ENCODE results near the gene FOXQ1.

The FOXQ1 gene, protein sequence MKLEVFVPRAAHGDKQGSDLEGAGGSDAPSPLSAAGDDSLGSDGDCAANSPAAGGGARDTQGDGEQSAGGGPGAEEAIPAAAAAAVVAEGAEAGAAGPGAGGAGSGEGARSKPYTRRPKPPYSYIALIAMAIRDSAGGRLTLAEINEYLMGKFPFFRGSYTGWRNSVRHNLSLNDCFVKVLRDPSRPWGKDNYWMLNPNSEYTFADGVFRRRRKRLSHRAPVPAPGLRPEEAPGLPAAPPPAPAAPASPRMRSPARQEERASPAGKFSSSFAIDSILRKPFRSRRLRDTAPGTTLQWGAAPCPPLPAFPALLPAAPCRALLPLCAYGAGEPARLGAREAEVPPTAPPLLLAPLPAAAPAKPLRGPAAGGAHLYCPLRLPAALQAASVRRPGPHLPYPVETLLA

DNA sequence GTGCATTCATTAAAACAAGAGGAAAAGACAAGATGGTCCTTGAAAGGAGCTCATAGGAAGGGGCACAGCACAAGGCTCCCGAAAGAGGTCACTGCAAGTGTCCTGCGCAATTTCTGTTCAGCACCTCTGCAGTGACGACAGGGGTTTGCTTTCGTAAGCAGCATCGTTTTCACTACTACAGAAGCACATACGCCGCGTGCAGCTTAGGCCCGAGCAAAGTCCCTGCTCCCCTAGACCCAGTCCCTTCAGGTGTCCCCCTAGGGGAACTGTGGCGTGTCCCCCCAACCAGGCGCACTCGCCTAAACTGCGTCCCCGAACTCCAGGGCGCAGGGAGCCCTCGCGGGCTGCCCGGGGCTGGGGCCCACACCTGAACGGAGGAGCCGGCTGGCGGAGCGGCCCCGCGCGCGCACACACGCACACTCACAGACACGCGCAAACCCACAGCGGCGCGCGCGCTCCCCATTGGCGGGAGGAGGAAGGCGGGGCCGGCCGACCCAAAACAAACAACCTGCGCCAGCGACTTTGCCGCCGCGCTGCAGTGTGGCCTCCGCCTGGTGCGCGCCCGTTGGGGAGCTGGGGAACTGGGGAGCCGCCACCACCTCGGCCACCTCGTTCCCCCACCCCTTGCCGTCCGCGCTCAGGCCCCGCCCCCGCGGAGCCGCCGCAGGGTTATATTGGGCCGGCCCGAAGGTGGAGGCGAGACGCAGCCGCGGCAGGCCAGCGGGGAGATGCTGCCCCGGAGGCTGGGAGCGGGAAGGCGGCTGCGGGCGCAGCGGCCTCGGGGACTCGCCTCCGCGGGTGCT lies at the start of gene FOXQ1:
Gene FOXQ1, plus strand, starts transcription at position 699 of the 803 bp plus-strand sequence. CDS start 607 bp downstream, outside the sequence.
- no peak for DNase-seq

DNA sequence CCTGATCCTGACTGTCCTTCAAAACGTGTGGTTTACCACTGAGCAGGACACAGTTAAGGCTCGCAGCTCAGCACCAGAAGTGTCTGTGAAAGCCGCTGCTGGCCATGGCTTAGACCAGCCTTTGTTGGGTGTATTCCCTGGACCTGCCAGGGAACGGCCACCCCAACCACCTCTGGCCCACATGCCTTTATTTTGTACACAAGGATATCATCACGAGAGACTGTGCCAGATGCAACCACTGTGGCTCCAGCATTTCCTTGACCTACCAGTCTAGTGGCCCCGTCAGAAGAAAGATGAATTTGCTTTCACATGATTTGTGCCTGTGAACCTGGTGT lies 49.2 kb upstream of the FOXQ1 start:
- DNase-seq, result no peak

DNA sequence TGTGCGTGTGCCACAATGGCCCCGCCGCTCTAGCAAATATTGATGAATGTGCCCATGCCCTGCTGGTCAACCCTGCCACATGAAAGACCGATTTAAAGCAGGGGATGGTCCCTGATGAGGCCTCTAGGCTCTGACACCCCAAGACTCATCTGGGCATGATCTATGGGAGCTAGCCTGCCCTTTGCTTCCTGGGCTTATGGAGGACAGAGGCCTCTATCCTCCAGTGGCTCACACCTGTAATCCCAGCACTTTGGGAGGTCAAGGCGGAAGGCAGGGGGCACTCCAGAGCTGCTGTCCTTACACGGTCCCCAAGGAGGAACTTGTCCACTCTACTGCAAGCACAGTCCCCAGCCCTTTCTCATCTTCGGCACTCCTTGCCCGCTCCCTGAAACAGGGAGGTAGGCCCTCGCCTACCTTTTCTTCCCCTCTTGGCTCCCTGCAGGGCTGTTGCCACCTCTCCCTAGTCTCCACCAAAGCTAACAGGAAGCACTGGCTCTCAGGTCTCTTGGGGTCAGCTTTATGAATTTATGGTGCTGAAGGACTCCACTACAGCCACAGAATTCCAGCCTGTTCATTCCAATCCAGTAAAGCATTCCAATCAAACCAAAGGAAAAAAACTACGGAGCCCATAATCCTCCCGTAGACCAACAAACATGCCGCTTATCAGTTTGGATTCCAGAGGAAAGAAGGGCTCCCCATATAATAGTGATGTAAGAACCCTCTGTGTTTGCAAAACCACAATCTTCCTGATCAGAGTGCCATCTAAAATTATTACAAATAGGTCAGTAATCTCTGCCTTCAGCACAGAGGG lies 48.7 kb upstream of the FOXQ1 start:
- no peak for DNase-seq

DNA sequence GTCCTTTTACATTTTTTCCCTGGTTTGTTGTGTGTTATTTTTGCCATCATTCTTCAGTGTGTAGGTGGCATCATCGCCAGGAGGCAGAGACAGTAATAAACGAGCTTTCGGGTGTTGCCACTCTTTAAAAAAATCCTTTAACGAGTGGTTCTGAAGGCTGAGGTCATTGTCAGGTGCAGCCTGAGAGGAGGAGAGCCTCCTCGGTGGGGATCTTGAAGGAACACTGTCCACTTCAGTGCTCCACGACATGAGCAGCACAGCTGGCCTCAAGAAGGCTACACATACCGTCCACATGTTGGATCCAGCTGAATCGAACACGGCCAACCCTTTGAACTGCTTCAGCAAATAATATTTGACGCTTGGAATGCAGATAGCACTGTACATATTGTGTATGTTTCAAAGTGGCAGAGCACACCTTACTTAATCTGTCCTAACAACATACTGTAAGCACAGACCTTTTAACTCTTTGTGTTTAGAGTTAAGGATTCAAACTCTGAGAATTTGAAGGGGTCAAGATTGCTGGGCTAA lies 48.0 kb upstream of the FOXQ1 start:
- DNase-seq, result no peak

DNA sequence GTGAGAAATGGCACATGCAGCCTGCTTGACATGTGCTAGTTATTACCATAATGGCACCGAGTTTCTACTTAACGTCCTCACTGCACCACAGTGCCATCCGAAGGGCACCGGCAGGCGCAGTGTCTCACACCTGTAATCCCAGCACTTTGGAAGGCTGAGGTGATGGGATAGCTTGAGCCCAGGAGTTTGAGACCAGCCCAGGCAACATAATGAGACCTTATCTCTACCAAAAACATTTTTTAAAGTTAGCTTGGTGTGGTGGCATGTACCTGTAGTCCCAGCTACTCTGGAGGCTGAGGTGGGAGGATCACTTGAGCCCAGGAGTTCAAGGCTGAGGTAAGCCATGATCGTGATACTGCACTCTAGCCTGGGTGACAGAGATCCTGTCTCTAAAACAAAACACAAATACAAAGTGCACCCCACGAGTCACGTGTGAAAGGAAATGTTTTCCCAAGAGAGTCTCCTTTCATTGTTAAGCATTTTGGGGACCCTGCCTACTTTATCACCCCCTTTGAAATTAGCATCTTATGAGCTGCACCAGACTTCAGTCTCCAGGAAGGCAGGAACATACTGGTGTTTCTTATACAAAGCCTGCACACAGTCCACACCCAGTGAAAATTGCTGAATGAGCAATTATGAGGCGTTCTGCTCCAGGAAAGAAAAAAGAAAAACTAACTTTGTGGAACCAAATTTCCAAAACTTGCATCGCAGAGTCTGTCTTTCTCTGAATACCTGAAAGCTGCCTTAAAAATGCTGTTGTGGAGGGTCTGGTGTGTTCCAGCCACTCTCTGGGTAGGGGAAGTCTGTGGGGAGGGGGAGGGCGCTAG lies 47.1 kb upstream of the FOXQ1 start:
- DNase-seq, result no peak

DNA sequence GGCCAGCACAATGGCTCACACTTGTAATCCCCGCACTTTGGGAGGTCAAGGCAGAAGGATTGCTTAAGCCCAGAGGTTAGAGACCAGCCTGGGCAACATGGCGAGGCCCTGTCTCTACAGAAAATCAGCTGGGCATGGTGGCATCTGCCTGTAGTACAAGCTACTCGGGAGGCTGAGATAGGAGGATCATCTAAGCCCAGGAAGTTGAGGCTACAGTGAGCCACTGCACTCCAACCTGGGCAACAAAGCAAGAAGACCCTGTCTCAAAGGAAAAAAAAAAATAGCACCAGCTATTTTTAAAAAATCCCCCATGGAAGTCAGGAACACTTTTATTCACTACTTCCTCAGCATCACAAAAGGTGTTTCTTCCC lies 45.2 kb upstream of the FOXQ1 start:
- DNase-seq, result no peak

DNA sequence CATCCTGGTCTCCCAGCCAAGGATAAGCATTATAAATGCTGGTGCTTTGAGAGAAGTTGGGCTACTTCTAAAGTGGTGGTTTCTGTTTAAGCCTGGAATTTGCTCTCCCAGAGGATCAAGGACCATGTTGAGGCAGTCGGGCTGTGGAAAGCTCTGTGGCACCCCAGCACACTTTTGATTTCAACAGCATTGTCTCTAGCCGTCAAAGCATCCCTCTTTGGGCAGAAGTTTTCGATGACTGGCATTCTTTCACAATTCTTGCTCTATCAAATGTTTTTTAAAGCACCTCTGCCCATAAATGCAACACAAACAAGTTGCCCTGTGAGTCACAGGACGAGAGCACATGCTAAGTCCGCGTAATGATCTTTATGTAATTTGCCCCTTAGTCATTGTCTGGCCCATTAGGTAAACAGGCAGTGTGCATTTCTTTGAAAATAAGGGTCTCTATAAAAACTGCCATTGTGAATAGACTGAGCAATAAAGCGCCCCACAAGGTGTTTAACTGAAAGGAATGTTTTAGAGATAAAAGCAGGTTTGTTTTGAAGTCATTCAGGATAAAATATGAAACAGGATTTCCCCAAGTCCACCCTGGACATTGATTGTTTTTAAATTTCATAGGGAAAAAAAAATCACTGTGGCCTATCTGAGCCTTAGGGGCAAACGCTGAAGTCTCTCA lies 44.7 kb upstream of the FOXQ1 start:
- DNase-seq, result no peak

DNA sequence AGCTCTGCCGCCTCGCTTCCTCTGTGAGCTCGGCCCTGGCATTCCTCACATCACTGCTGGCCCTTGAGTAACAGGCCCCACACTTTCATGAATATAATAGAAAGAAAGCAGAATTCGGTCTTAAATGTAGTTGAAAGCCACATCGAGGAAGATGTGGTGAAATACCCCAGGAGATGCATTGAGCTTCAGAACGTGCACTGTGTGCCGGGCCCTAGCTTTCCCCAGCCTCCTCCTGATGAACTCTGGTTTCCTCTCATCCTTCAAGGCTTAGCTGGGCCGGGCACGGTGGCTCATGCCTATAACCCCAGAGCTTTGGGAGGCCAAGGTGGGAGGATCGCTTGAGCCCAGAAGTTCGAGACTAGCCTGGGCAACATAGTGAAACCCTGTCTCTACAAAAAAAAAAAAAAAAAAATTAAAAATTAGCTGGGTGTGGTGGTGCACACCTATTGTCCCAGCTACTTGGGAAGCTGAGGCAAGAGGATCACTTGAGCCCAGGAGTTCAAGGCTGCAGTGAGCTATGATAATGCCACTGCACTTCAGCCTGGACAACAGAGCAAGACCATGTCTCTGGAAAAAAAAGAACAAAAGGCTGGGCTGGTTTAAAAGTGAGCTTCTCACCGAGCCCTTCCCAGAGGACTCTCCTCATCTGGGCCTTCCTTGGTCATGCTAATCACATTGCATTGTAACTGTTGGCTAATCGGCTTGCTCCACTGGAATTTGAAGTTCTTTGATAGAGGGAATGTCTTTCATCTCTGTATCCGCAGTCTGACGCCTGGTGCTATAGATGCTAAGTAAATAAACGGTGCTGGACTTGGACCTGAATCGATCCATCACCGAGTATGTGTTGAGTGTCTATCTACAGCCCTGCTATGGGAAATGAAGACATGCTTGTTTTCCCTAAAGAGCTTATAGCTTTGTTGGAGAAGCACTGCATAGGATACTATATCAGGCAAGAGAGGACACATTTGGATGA lies 43.8 kb upstream of the FOXQ1 start:
- no peak for DNase-seq

DNA sequence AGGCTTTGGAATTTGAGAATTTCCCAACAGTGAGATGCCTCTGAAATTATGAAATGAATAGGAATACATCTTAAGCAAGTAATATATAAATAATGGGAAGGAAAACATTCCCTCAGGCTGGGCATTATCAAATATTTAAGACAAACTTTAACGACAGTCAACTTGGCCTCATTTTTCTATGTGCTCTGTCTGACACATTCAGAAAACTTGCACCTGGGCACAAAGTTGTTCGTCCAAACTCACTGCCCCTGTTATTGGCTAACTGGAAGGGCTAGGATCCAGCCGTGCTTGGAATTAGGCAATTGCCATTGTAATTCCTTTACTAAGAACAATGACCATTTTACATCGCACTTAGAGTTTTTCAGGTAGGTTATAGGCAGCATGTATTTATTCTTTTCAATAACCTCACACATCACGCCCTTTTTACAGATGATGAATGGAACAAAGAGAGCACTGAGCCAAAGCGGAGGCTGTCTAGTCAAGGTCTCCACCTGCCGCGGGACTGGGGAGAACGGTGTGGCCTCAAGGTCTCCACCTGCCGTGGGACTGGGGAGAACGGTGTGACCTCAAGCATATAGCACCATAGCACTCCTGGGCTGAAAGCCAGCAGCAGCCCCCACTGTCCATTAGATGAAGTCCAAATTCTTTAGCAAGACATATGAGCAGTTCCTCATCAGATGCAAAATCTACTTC lies 40.7 kb upstream of the FOXQ1 start:
- no peak for DNase-seq

DNA sequence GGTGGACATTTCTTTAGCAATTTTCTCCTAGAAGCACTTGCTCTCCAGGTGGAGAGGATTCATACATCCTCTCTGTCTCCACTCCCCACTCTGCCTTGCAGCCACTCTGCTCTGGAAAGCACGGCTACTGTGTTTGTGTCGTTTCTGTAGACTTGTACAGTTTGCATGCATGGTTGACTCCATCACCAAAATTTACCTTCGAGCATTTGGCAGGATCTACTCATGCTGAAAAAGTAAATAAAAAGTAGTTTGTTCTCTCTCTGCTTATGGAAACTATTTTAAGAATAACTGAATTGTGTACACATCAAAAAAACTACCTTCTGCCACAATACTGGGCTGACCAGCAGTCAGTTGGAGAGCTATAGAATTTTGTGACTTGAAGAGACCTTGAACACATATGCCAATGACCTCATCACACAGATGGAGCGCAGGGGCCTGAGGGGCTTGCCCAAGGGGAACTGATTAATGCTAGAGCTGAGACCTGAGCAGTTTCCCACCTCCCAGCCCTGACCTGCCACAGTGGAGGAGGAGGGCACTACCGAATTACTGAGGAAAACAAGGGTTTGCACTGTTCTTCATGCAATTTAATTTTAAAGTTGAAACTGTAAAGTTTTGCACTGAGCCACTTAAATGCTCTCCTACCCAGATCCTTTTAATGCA lies 33.7 kb upstream of the FOXQ1 start:
- DNase-seq, result no peak

DNA sequence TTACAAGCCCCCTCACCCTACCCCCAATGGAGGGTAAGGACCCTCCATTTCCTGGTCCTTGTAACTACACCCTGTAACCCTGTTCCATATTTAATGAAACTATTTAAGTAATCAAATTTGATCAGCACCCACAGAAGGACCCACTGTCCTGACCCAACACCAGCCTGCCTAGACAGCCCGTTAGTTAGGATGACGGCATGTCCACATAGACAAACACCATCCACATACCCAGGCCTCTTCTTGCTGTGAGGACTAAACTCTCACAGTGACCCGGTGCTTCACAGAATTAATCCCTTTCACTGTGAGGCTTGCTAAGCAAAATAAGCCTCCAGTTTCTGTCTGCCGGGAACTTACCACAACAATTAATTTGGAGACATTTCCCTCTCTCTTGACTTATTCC lies 32.8 kb upstream of the FOXQ1 start:
- DNase-seq, result no peak

DNA sequence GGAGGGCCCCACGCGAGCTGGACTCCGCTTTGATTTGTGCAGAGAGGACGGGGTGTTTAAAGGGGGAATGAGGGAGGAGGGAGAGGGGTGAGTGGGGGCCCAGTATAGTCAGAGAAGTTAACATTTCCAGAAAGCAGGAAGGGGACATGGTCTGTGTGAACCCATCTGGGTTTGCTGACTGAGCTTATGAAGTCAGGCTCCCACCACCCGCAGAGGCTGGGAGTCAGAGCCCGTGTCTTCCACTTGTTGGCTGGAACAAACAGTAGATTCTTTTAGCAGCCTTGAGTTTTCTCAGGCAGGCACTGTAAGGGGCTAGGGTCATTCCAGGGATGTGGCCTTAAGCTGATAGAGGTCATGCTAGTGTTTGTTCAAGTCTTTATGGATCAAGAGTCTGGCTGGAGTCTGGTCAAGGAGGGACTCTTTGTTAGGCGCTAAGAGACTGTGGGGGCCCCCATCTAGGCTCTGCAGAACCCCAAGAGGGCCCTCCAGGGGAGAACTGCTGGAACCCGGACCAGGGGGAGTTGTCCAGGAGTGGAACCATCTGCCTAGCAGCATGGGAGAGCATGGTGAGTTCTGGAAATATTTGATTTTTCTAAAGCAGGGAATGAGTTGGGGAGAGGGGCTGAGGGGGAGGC lies 31.1 kb upstream of the FOXQ1 start:
- DNase-seq, result no peak

DNA sequence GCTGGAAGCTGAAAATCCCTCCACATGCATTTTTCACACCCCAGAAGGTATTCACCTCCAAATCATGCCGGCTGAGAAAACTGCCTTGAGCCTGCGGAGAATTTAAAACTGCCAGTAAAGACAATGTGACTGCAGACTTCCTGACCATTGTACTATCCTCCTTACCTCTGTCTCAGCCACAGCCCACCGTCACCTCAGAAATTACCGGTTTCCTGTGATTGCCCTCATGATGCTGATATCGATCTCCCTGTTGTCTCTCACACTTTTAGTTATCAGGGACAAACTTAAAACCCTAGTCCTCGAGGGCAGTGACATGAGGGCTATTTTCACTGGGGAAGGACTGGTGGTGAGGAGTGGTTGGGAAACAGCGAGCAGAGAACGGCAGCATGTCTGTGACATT lies 30.2 kb upstream of the FOXQ1 start:
- no peak for DNase-seq

DNA sequence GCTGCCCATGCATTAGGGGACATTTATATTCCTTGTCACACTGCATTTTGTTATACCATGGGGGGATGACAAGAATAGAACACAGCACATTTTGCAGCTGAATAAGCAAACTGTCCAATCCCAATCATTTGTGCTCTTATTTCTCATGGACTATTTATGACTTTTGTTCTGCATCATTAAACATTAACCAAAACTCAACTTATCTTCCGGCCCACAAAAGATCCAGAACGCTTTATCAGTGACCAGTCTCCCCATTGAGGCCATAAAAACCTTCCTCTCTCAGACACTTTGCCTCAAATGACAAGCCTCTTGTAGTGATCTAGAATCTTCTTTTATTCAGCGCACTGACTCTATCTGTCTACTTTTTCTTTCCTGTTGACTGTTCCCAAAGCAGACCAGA lies 28.4 kb upstream of the FOXQ1 start:
- no peak for DNase-seq

DNA sequence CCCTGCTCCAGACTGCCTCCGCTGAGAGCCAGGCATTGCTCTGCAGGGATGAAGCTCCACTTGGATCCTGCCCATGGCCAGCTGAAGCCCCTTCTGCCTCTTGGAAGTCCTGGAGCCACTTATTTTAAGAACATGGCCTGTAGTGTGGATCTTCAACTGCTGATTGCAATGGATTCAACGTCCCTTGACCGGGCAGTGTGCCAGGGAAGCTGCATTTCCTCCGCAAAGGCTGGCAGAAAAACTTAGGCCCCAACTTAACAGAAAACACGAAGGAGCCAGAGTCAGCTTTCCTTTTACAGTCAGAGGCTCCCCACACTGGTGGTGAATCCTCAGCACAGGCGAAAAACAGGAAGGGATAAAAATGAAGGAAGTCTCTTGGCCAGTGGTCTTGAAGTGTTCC lies 26.3 kb upstream of the FOXQ1 start:
- DNase-seq, result peak; percentile 34 to 45

DNA sequence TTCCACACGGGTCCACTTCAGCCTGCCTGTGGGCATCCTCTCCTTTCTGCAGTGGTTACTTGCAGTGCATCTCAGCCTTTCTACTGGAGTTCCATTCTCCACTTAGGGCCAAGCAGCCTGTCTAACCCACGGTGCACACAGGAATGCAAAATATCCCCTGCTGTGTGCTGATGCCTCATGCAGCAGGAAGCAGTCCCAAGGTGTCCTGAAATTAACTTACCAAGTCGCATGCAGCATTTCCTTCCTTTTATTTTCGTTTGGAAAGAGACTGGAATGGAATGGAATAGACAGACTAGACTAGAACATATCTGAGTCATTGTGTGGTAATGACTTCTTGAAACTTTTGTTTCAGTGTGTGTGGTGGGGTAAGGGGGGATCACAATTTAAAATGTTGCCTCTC lies 25.9 kb upstream of the FOXQ1 start:
- peak; percentile 17 to 45 for DNase-seq

DNA sequence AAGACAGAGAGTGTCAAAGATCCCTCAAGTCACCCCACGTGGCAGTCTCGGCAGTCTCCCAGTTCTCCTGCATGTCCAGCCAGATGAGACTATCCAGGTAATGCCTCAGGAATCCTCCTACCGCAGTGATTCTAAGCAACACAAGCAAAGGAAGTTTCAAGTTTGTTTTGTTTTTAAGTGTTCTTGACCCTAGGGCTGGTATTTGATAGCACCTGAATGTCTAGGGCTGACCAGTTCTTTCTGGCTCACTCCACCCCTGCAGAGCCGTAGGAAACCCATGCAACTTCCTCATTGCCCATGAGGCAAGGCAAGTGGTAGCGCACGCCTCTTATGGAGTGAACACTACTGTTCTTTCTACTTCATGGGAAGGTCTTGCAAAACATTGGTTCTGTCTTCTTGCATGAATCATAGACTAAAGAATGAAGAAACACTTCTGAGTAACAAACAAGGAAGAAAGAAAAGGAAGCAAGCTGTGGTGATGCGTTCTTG lies 24.8 kb upstream of the FOXQ1 start:
- peak; percentile 81 to 89 for DNase-seq

DNA sequence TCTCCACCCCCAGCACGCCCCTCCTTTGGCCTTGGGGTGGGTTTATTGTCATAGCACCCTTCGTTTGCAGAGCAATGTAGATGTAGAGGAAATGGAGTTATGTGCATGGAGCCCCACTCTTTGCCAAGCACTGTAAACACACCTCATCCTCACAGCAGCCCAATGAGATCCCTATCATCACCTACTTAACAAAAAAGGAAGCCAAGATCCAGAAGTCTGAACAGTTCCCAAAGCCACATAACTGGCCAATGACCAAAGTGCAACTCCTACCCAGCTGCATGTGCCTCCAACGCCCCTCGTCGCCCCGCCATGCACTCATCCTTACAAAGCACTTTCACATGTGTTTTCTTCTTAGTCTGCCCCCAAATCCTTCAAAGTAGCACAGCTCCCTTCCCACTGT lies 21.8 kb upstream of the FOXQ1 start:
- no peak for DNase-seq

DNA sequence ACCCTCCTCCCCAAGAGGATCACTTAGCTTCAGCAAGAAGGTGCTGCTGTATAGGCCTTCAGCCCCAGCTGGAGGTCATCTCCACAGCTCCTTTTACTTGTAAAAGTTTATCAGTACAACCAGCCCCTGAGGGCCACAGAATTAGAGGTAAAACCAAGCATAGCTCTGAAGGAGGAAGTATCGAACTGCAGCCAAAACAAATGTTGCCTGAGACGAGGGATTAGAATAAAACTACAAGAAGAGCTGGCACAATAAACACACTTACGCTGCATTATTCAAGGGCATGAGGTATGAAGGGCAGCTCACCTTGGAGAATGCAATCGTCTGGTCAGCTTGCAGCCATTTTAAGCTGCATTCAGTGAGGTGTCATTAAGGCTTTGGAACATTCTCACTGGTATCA lies 21.1 kb upstream of the FOXQ1 start:
- DNase-seq, result no peak

Measured in Kasumi-1 (cell line).